Measurements from ENCODE around the gene TENT4A. TPM values are rescaled to one million over a fixed set of nuclear protein-coding genes. Genes with fewer than 3 reads are reported as not detected.
A peak's percentile ranks its signal among the peaks of the same experiment; 100 is the strongest.

TENT4A gene
- total and polyA plus RNA-seq, 2 of the 13 experiments (the other 11 are each of a cell fraction or from before 2014, with no cell fraction given), result 6.3 to 13.3 TPM

DNA sequence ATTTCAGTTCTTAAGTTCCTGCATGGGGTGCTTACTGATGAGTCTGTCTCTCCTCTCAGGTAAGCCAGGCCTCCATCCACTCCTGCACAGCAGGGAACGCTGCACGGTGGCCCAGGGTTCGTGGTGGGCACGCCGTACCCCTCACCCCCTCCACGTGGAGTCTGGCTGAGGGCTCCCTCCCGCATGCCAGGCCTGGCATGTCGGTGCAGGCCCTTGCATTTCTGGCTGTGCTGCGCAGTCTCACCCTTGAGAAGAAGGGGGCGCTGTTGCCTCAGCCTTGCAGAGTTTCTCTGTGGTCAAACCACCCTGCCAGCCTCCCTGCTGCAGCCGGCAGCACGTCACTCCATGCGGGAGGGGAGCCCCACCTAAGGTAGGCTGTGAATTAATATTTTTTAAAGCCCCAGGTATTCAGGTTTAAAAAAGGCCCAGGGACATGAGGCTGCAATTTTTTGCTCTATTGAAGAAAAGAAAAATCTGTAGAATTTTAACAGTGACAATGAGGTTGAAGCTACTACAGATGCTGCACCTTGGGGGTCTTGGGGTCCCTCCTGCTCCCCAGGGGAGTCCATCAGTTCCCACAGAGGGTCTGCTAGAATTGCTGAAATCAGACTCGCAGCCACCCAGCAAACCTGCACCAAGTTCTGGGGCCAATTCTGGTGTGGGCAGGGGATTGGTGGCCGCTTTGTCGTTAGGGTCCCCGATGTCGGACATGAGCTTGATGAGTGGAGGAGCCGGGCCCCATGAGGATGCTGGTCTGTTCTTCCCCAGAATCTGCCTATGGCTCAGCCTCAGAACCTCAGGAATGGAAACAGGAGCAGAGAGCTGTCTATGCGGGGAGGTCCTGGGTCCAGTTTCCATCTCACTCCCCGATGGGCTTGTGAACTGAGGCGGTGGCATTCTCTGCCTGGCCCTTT is 52.6 kb downstream of the TENT4A start (continued):
- TF ChIP-seq, protein P1, sequence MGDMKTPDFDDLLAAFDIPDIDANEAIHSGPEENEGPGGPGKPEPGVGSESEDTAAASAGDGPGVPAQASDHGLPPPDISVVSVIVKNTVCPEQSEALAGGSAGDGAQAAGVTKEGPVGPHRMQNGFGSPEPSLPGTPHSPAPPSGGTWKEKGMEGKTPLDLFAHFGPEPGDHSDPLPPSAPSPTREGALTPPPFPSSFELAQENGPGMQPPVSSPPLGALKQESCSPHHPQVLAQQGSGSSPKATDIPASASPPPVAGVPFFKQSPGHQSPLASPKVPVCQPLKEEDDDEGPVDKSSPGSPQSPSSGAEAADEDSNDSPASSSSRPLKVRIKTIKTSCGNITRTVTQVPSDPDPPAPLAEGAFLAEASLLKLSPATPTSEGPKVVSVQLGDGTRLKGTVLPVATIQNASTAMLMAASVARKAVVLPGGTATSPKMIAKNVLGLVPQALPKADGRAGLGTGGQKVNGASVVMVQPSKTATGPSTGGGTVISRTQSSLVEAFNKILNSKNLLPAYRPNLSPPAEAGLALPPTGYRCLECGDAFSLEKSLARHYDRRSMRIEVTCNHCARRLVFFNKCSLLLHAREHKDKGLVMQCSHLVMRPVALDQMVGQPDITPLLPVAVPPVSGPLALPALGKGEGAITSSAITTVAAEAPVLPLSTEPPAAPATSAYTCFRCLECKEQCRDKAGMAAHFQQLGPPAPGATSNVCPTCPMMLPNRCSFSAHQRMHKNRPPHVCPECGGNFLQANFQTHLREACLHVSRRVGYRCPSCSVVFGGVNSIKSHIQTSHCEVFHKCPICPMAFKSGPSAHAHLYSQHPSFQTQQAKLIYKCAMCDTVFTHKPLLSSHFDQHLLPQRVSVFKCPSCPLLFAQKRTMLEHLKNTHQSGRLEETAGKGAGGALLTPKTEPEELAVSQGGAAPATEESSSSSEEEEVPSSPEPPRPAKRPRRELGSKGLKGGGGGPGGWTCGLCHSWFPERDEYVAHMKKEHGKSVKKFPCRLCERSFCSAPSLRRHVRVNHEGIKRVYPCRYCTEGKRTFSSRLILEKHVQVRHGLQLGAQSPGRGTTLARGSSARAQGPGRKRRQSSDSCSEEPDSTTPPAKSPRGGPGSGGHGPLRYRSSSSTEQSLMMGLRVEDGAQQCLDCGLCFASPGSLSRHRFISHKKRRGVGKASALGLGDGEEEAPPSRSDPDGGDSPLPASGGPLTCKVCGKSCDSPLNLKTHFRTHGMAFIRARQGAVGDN (CRISPR knock-in tag; IDR thresholded peaks at IDR 0.05), result peak; percentile 43
- TF ChIP-seq RAD21 (CRISPR knock-in tag; IDR thresholded peaks at IDR 0.05), result peak; percentile 74
- no peak for TF ChIP-seq HMG20B (CRISPR knock-in tag; conservative IDR thresholded peaks at IDR 0.05)
- TF ChIP-seq, protein P2, sequence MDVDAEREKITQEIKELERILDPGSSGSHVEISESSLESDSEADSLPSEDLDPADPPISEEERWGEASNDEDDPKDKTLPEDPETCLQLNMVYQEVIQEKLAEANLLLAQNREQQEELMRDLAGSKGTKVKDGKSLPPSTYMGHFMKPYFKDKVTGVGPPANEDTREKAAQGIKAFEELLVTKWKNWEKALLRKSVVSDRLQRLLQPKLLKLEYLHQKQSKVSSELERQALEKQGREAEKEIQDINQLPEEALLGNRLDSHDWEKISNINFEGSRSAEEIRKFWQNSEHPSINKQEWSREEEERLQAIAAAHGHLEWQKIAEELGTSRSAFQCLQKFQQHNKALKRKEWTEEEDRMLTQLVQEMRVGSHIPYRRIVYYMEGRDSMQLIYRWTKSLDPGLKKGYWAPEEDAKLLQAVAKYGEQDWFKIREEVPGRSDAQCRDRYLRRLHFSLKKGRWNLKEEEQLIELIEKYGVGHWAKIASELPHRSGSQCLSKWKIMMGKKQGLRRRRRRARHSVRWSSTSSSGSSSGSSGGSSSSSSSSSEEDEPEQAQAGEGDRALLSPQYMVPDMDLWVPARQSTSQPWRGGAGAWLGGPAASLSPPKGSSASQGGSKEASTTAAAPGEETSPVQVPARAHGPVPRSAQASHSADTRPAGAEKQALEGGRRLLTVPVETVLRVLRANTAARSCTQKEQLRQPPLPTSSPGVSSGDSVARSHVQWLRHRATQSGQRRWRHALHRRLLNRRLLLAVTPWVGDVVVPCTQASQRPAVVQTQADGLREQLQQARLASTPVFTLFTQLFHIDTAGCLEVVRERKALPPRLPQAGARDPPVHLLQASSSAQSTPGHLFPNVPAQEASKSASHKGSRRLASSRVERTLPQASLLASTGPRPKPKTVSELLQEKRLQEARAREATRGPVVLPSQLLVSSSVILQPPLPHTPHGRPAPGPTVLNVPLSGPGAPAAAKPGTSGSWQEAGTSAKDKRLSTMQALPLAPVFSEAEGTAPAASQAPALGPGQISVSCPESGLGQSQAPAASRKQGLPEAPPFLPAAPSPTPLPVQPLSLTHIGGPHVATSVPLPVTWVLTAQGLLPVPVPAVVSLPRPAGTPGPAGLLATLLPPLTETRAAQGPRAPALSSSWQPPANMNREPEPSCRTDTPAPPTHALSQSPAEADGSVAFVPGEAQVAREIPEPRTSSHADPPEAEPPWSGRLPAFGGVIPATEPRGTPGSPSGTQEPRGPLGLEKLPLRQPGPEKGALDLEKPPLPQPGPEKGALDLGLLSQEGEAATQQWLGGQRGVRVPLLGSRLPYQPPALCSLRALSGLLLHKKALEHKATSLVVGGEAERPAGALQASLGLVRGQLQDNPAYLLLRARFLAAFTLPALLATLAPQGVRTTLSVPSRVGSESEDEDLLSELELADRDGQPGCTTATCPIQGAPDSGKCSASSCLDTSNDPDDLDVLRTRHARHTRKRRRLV (CRISPR knock-in tag; IDR thresholded peaks at IDR 0.05), result no peak
- 0 out of 2 replicates have a peak, but pooled peaks have one; percentile 25 for TF ChIP-seq GABPB1 (CRISPR knock-in tag; IDR thresholded peaks at IDR 0.05)
- no peak for TF ChIP-seq ZNF598 (CRISPR knock-in tag; IDR thresholded peaks at IDR 0.05; ENCODE audit: borderline replicate concordance)
- TF ChIP-seq ZNF274 (CRISPR knock-in tag; IDR thresholded peaks at IDR 0.05), result no peak
- TF ChIP-seq, protein P3, sequence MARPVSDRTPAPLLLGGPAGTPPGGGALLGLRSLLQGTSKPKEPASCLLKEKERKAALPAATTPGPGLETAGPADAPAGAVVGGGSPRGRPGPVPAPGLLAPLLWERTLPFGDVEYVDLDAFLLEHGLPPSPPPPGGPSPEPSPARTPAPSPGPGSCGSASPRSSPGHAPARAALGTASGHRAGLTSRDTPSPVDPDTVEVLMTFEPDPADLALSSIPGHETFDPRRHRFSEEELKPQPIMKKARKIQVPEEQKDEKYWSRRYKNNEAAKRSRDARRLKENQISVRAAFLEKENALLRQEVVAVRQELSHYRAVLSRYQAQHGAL (CRISPR knock-in tag; IDR thresholded peaks at IDR 0.05; ENCODE audit: not compliant biosample characterization), result no peak
- no peak for TF ChIP-seq ZFP90 (CRISPR knock-in tag; IDR thresholded peaks at IDR 0.05; ENCODE audit: borderline replicate concordance)
- TF ChIP-seq RFX5 (IDR thresholded peaks at IDR 0.05; ENCODE audit: low read depth, low read length), result no peak
- TF ChIP-seq TOE1 (CRISPR knock-in tag; IDR thresholded peaks at IDR 0.05), result no peak
- TF ChIP-seq, protein P4, sequence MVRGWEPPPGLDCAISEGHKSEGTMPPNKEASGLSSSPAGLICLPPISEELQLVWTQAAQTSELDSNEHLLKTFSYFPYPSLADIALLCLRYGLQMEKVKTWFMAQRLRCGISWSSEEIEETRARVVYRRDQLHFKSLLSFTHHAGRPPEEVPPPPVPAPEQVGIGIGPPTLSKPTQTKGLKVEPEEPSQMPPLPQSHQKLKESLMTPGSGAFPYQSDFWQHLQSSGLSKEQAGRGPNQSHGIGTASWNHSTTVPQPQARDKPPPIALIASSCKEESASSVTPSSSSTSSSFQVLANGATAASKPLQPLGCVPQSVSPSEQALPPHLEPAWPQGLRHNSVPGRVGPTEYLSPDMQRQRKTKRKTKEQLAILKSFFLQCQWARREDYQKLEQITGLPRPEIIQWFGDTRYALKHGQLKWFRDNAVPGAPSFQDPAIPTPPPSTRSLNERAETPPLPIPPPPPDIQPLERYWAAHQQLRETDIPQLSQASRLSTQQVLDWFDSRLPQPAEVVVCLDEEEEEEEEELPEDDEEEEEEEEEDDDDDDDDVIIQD (CRISPR knock-in tag; IDR thresholded peaks at IDR 0.05; ENCODE audit: low read depth), result no peak
- TF ChIP-seq, protein P5, sequence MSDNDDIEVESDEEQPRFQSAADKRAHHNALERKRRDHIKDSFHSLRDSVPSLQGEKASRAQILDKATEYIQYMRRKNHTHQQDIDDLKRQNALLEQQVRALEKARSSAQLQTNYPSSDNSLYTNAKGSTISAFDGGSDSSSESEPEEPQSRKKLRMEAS (IDR thresholded peaks at IDR 0.05), result peak; percentile 24; the same call in 1 of the 2 replicates
- TF ChIP-seq HNRNPL (IDR thresholded peaks at IDR 0.05; ENCODE audit: low read depth, low read length), result 0 out of 2 replicates have a peak, but pooled peaks have one; percentile 54
- TF ChIP-seq, protein P6, sequence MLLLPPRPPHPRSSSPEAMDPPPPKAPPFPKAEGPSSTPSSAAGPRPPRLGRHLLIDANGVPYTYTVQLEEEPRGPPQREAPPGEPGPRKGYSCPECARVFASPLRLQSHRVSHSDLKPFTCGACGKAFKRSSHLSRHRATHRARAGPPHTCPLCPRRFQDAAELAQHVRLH (CRISPR knock-in tag; IDR thresholded peaks at IDR 0.05; ENCODE audit: borderline replicate concordance, low read depth), result no peak

Measured in HepG2 (cell line).